CD1c-positive myeloid dendritic cell (primary cell): Measurements from ENCODE around the gene IMPG1.
"Not testable (repeated sequence)": the region's sequence is repeated elsewhere in the genome, so short reads cannot be mapped to it uniquely, and the experiment has no call there.

Source experiments
- DNase-seq: peaks from one replicate; pipeline ENCODE4 v3.0.0-alpha.2; 2016; ENCODE audit errors: extremely low spot score

IMPG1 gene

GRCh38 chr6:75946146-75946831 is 126.2 kb downstream of the IMPG1 start:
- DNase-seq = no peak

GRCh38 chr6:75943381-75943780 is 129.1 kb downstream of the IMPG1 start:
- DNase-seq = no peak

GRCh38 chr6:75941509-75941908 is 131.0 kb downstream of the IMPG1 start:
- no peak for DNase-seq

- DNase-seq = no peak
Observed at GRCh38 chr6:75940564-75940963, 131.9 kb downstream of the IMPG1 start.

- DNase-seq = no peak
Observed at GRCh38 chr6:75937846-75938245, 134.6 kb downstream of the IMPG1 start.

GRCh38 chr6:75936682-75937081 is 135.8 kb downstream of the IMPG1 start:
- no peak for DNase-seq

- DNase-seq = no peak
Observed at GRCh38 chr6:75935473-75935793, 137.0 kb downstream of the IMPG1 start.

- peak; percentile 56 for DNase-seq
Observed at GRCh38 chr6:75934643-75935472, 137.6 kb downstream of the IMPG1 start.

- no peak for DNase-seq
Observed at GRCh38 chr6:75933387-75933975, 139.0 kb downstream of the IMPG1 start.

GRCh38 chr6:75932067-75932466 is 140.4 kb downstream of the IMPG1 start:
- DNase-seq = no peak

GRCh38 chr6:75931011-75931680 is 141.3 kb downstream of the IMPG1 start:
- DNase-seq = no peak

GRCh38 chr6:75926293-75927168 is 145.9 kb downstream of the IMPG1 start:
- no peak for DNase-seq

GRCh38 chr6:75922226-75922625 is 150.2 kb downstream of the IMPG1 start:
- no peak for DNase-seq

GRCh38 chr6:75913040-75913439 is 159.4 kb downstream of the IMPG1 start:
- no peak for DNase-seq

- DNase-seq = no peak
Observed at GRCh38 chr6:75907444-75907843, 165.0 kb downstream of the IMPG1 start.

GRCh38 chr6:75906871-75907270 is 165.6 kb downstream of the IMPG1 start:
- no peak for DNase-seq

GRCh38 chr6:75905129-75905528 is 167.3 kb downstream of the IMPG1 start:
- DNase-seq = not testable (repeated sequence)

GRCh38 chr6:75900216-75900615 is 172.2 kb downstream of the IMPG1 start:
- not testable (repeated sequence) for DNase-seq

GRCh38 chr6:75896526-75896925 is 175.9 kb downstream of the IMPG1 start:
- DNase-seq = no peak

- no peak for DNase-seq
Observed at GRCh38 chr6:75893776-75894152, 178.7 kb downstream of the IMPG1 start.

GRCh38 chr6:75893058-75893775 is 179.2 kb downstream of the IMPG1 start:
- peak; percentile 63 for DNase-seq
